Activated naive CD4-positive, alpha-beta T cell treated with anti-CD3 and anti-CD28 coated beads, Interleukin-2, amount 10 ng/mL, durations not matched to agents 7 days and 5 days (primary cell): ENCODE measurements around the gene TIRAP.
A peak's percentile ranks its signal among the peaks of the same experiment; 100 is the strongest.
"Not testable (repeated sequence)": the region's sequence is repeated elsewhere in the genome, so short reads cannot be mapped to it uniquely, and the experiment has no call there.

Source experiments
- CTCF ChIA-PET: fragments of 350-600 bp; sonication (Branson Sonifier 250); formaldehyde crosslinking; loops from one replicate; lab custom pipeline; 2021; ENCODE audit warnings: antibody characterized with exemption; lab: Charles Lee
- DNase-seq: peaks from one replicate; pipeline ENCODE4 v3.0.0-alpha.2; 2020
- H3K27ac Mint-ChIP-seq: one replicate; pipeline ENCODE4 v1.8.0; 2021; ENCODE audit warnings: mild to moderate bottlenecking, moderate library complexity, mixed read lengths
- H3K27me3 Mint-ChIP-seq: one replicate; pipeline ENCODE4 v1.8.0; 2021; ENCODE audit warnings: mild to moderate bottlenecking, mixed read lengths
- H3K36me3 Mint-ChIP-seq: one replicate; pipeline ENCODE4 v1.8.0; 2021; ENCODE audit warnings: mixed read lengths
- H3K4me1 Mint-ChIP-seq: one replicate; pipeline ENCODE4 v1.8.0; 2021; ENCODE audit warnings: mixed read lengths
- H3K4me3 Mint-ChIP-seq: one replicate; pipeline ENCODE4 v1.8.0; 2021; ENCODE audit warnings: mild to moderate bottlenecking, moderate library complexity, mixed read lengths
- H3K9me3 Mint-ChIP-seq: one replicate; pipeline ENCODE4 v1.8.0; 2021; ENCODE audit warnings: mixed read lengths

The TIRAP gene

GRCh38 chr11:126303623-126304456, 20.9 kb downstream of the TIRAP start, which contains the start of gene DCPS:
DCPS (plus strand) TSS chr11:126304060; CDS start chr11:126304081, 21 bp downstream.
- Mint-ChIP-seq H3K4me3 (peak within 1 kb of the TSS; percentile 76), H3K27me3 (no peaks in the 10 kb centered on the region), H3K27ac (peak within 1 kb of the TSS; percentile 94), H3K36me3 (peaks cover 28% of the 10 kb centered on the region), H3K9me3 (no peaks in the 10 kb centered on the region), H3K4me1 (peaks cover 37% of the 10 kb centered on the region)
- DNase-seq: peak; percentile 89
- CTCF ChIA-PET: interaction anchor here (0.6 kb wide), 1 partner anchor 36 kb away, joined by 3 read pairs; no protein-coding TSS in a partner anchor

DNA sequence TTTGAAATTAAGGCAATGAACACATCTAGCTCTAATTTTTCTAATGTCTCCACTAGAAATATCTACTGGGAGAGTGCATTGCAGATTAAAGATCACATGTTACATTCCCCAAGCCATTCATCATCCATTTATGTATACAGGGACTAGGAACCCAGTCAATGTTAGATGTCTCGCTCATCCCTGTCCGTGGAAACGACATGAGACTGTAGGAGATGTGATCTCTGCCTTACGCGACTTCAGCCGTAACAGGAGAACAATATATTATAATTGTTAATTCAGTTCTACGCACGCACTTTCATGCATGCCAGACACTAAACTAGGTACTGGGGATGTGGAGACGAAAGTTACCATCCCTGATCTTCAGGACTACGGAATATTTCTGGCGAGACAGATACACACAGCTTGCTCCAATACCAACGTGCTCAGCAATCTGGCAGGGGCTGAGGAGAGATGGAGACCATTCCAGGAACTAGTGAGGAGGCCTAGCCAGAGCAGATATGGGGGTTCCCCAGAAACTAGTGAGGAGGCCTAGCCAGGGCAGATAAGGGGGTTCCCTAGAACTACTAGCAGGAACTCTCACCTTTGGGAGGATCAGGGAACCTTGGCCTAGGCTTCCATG, 21.7 kb downstream of the TIRAP start:
- DNase-seq: no peak
- H3K27ac Mint-ChIP-seq: peak overlapping the region; percentile 94
- CTCF ChIA-PET: no interaction called here
- no peaks in the 10 kb centered on the region for H3K27me3 Mint-ChIP-seq
- peak overlapping the region; percentile 76 for H3K4me3 Mint-ChIP-seq
- no peaks in the 10 kb centered on the region for H3K9me3 Mint-ChIP-seq
- H3K4me1 Mint-ChIP-seq: peaks cover 37% of the 10 kb centered on the region
- peaks cover 27% of the 10 kb centered on the region for H3K36me3 Mint-ChIP-seq

DNA sequence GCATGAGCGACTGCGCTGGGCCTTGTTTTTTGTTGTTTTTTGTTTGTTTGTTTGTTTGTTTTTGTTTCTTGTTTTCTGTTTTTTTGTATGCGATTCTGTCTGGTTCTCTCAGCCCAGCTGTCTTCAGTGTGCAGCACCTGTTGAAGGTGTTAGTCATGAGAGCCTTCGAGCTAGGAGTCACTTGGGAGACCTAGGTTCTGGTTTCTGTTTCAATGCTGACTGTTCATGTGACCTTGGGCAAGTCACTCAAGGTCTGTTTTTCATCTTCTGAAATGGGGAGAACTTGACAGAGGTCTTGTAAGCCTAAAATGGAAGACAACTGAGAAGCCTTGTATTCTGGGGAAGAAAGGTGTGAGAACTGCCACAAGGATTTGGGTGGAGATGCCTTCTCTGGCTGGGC, 22.8 kb downstream of the TIRAP start:
- CTCF ChIA-PET: interaction anchor here (0.7 to 1.4 kb wide), 3 partner anchors 13 to 175 kb away, joined by 3 to 5 read pairs (median 4); no protein-coding TSS in a partner anchor
- no peaks in the 10 kb centered on the region for H3K27me3 Mint-ChIP-seq
- DNase-seq: peak; percentile 42
- H3K4me3 Mint-ChIP-seq: peak overlapping the region; percentile 57
- H3K9me3 Mint-ChIP-seq: no peaks in the 10 kb centered on the region
- peaks cover 35% of the 10 kb centered on the region for H3K36me3 Mint-ChIP-seq
- peaks cover 46% of the 10 kb centered on the region for H3K4me1 Mint-ChIP-seq
- peak overlapping the region; percentile 80 for H3K27ac Mint-ChIP-seq

DNA sequence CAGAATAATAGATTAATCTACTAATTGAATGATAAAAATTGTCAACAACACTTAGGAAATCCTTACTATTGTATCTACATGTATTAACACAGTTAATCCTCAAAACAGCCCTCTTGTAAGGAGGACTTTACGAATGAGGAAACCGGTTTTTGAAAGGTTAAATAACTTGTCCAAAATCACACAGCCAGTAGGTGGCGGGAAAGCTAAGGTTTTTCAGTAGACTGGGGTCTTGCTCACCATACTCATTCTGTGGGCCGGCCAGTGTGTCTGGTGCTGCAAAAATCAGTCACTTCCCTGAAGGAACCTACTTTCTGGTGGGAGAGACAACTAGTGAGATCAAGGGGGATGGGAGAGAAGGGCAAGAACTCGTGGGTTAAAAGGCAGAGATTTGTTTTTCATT, 24.8 kb downstream of the TIRAP start:
- H3K9me3 Mint-ChIP-seq: no peaks in the 10 kb centered on the region
- H3K4me3 Mint-ChIP-seq: no peak overlapping the region
- no peaks in the 10 kb centered on the region for H3K27me3 Mint-ChIP-seq
- no peak overlapping the region for H3K27ac Mint-ChIP-seq
- DNase-seq: peak; percentile 42
- peaks cover 39% of the 10 kb centered on the region for H3K36me3 Mint-ChIP-seq
- H3K4me1 Mint-ChIP-seq: peaks cover 46% of the 10 kb centered on the region
- CTCF ChIA-PET: interaction anchor here (0.9 to 1.6 kb wide), 5 partner anchors 8 to 136 kb away, joined by 3 to 4 read pairs (median 4); no protein-coding TSS in a partner anchor

- no peak for DNase-seq
- Mint-ChIP-seq H3K4me3 (no peak overlapping the region), H3K27ac (no peak overlapping the region), H3K4me1 (peaks cover 41% of the 10 kb centered on the region), H3K36me3 (peaks cover 39% of the 10 kb centered on the region), H3K27me3 (no peaks in the 10 kb centered on the region), H3K9me3 (no peaks in the 10 kb centered on the region)
- CTCF ChIA-PET: interaction anchor here (0.9 to 3.8 kb wide), 4 partner anchors 9 to 172 kb away, joined by 3 to 61 read pairs (median 4); no protein-coding TSS in a partner anchor
These were observed 25.4 kb downstream of the TIRAP start for GRCh38 chr11:126308271-126308671.

- Mint-ChIP-seq H3K36me3 (peaks cover 38% of the 10 kb centered on the region), H3K4me1 (peaks cover 37% of the 10 kb centered on the region)
- not testable (repeated sequence) for H3K4me3 Mint-ChIP-seq, H3K27me3 Mint-ChIP-seq, DNase-seq, H3K27ac Mint-ChIP-seq, H3K9me3 Mint-ChIP-seq
- CTCF ChIA-PET: interaction anchor here (0.7 to 3.8 kb wide), 3 partner anchors 10 to 1595 kb away, joined by 3 to 61 read pairs (median 3); no protein-coding TSS in a partner anchor
These were observed 25.9 kb downstream of the TIRAP start for GRCh38 chr11:126308771-126309170.

DNA sequence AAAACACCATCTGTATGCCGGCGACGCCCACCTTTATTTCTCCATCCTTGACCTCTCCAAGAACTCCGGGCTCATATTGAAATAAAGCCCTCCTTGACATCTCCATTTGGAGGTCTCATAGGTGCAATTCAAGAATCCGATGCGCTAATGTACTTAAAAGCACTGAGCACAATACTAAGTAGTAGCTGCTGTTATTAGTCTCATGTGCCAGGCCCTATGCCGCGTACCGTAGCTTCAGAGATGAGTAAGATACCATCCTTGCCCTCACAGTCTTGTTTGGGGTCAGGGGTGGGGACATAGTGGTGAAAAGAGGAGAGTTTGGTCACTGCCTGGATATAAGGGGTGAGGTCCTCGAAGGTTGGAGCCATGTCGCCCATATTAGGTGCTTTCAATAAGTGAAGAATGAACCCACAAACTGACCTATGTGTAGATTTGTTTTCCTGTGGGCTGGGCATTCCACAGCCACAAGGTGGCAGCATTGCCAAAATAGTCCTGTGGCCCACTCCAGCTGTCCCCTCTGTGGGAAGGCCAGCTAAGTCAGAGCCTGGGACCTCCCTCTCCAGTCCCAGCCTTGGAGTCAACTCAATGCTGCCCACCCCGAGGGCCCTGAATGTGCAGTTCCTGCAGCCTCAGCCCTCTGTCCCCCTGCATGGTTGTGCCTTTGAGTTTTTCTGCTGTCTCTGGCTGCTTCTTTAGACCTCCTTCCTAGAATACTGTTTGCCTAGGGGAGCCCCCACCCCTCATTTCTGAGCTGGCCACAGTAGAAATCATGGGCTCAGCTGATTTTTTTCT, 27.5 kb downstream of the TIRAP start:
- no peaks in the 10 kb centered on the region for H3K9me3 Mint-ChIP-seq
- H3K4me3 Mint-ChIP-seq: no peak overlapping the region
- peaks cover 27% of the 10 kb centered on the region for H3K4me1 Mint-ChIP-seq
- H3K36me3 Mint-ChIP-seq: peaks cover 44% of the 10 kb centered on the region
- H3K27ac Mint-ChIP-seq: peak overlapping the region; percentile 54
- H3K27me3 Mint-ChIP-seq: no peaks in the 10 kb centered on the region
- peak; percentile 68 for DNase-seq
- CTCF ChIA-PET: interaction anchor here (0.5 to 3.8 kb wide), 27 partner anchors 9 to 680 kb away, joined by 3 to 61 read pairs (median 3); partner anchors contain the start of gene ST3GAL4

DNA sequence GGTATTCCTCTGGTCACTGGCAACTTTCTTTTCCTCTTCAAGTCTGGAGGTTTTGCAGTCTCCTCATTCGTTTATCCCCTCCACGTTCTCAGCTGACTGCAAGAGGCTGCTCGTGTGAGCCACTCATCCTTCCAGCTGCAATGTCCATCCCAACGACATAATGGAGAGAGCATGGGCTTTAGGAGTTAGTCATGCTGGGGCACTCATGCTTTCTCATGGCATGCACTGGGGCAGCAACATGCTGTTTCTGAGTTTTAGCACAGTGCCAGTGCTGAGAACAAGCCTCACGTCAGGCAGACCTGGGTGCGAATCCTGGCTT, 28.1 kb downstream of the TIRAP start:
- Mint-ChIP-seq H3K4me1 (peaks cover 24% of the 10 kb centered on the region), H3K9me3 (peaks cover 2% of the 10 kb centered on the region), H3K27me3 (no peaks in the 10 kb centered on the region), H3K36me3 (peaks cover 43% of the 10 kb centered on the region), H3K27ac (peak overlapping the region; percentile 54), H3K4me3 (no peak overlapping the region)
- CTCF ChIA-PET: interaction anchor here (0.6 to 3.8 kb wide), 23 partner anchors 8 to 679 kb away, joined by 3 to 61 read pairs (median 3); partner anchors contain the start of gene ST3GAL4
- DNase-seq: no peak

DNA sequence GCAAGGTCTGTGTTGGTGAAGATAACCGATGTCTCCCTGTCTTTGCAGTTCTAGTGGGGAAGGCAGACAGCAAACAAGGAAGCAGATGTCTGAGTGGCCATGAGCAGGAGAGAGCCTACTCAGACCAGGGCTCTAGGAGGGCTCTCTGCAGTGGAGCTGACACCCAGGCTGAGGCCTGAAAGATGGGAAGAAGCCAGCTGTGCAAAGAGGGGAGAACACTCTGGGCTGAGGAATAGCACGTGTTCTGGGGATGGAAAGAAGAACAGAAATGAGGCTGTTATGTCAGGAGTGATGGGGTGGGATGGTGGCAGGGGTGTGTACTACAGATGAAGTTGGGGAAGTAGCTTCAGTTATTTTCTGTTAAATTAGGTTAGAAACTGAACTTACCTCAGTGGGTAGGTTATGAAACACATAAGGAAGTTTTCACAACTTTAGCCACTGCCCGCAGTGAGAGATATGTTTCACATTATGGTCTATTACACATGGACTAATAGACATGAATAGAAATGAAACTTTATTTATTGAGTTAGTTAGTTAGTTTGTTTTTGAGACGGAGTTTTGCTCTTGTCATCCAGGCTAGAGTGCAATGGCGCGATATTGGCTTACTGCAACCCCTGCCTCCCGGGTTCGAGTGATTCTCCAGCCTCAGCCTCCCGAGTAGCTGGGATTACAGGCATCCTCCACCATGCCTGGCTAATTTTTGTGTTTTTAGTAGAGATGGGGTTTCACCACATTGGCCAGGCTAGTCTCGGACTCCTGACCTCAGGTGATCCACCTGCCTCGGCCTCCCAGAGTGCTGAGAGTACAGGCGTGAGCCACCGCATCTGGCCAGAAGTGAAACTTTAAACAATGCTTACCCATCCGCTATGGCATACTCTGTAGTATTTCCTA, 28.8 kb downstream of the TIRAP start:
- peaks cover 8% of the 10 kb centered on the region for H3K9me3 Mint-ChIP-seq
- no peak for DNase-seq
- CTCF ChIA-PET: interaction anchor here (0.7 to 3.8 kb wide), 17 partner anchors 7 to 198 kb away, joined by 3 to 61 read pairs (median 3); partner anchors contain the start of gene ST3GAL4
- no peak overlapping the region for H3K4me3 Mint-ChIP-seq
- no peaks in the 10 kb centered on the region for H3K27me3 Mint-ChIP-seq
- no peak overlapping the region for H3K27ac Mint-ChIP-seq
- H3K4me1 Mint-ChIP-seq: peaks cover 27% of the 10 kb centered on the region
- peaks cover 47% of the 10 kb centered on the region for H3K36me3 Mint-ChIP-seq

- H3K36me3 Mint-ChIP-seq: peaks cover 48% of the 10 kb centered on the region
- no peak overlapping the region for H3K27ac Mint-ChIP-seq
- no peak for DNase-seq
- H3K27me3 Mint-ChIP-seq: no peaks in the 10 kb centered on the region
- peaks cover 28% of the 10 kb centered on the region for H3K4me1 Mint-ChIP-seq
- peaks cover 8% of the 10 kb centered on the region for H3K9me3 Mint-ChIP-seq
- CTCF ChIA-PET: interaction anchor here (0.7 to 3.5 kb wide), 3 partner anchors 128 to 167 kb away, joined by 3 to 30 read pairs (median 5); no protein-coding TSS in a partner anchor
- H3K4me3 Mint-ChIP-seq: no peak overlapping the region
These were observed 30.1 kb downstream of the TIRAP start for GRCh38 chr11:126312961-126313360.

DNA sequence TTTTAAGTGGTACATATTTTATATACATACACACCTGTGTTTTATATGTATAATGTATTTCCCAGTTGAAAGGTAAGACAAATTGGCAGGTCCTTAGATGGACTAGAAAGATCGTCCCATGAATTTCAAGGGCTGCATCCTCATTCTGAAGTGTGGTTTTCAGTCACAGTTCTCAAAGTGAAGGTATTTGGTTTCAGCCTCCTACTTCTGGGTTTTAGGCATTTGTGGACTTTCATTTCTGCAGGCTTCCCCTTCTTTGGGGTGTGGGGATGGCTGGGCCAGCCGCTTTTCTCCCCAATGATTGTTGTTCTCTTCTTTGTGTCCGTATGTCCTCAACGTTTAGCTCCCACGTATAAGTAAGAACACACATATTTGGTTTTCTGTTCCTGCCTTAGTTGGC, 30.9 kb downstream of the TIRAP start:
- CTCF ChIA-PET: no interaction called here
- H3K9me3 Mint-ChIP-seq: peaks cover 8% of the 10 kb centered on the region
- DNase-seq: no peak
- no peak overlapping the region for H3K27ac Mint-ChIP-seq
- H3K4me1 Mint-ChIP-seq: peaks cover 37% of the 10 kb centered on the region
- peaks cover 45% of the 10 kb centered on the region for H3K36me3 Mint-ChIP-seq
- no peak overlapping the region for H3K4me3 Mint-ChIP-seq
- no peaks in the 10 kb centered on the region for H3K27me3 Mint-ChIP-seq

DNA sequence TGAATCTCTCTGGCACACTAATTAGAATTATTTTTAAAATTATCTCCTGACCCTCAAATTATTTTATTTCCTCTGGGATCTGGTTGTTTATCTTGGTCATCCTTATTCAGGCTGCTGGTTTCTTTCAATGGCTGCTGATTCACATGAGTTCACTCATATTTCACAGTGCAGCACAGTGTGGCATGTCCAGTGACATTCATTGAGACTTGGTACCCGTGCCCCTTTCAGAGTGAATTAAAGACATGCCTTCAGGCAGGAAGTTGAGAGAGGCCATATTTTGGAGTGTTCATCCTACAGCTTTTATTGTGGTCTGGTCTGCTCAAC, 34.5 kb downstream of the TIRAP start:
- no peak for DNase-seq
- no peak overlapping the region for H3K4me3 Mint-ChIP-seq
- CTCF ChIA-PET: interaction anchor here (0.8 to 1.8 kb wide), 4 partner anchors 10 to 166 kb away, joined by 3 to 4 read pairs (median 4); no protein-coding TSS in a partner anchor
- peaks cover 8% of the 10 kb centered on the region for H3K9me3 Mint-ChIP-seq
- H3K27me3 Mint-ChIP-seq: no peaks in the 10 kb centered on the region
- peak overlapping the region; percentile 88 for H3K27ac Mint-ChIP-seq
- peaks cover 34% of the 10 kb centered on the region for H3K36me3 Mint-ChIP-seq
- H3K4me1 Mint-ChIP-seq: peaks cover 37% of the 10 kb centered on the region
